HG02852 (cell line): ENCODE measurements around the gene RASA2.
"Not testable (repeated sequence)": the region's sequence is repeated elsewhere in the genome, so short reads cannot be mapped to it uniquely, and the experiment has no call there.

Experiments
- ATAC-seq: cut with Tn5 transposase; IDR thresholded peaks from one replicate; pipeline ENCODE4 v1.9.1; 2021; ENCODE audit warnings: mild to moderate bottlenecking, moderate library complexity; ENCODE audit not compliant: unreplicated experiment

Gene RASA2

GRCh38 chr3:141628868-141629441 is 142.1 kb downstream of the RASA2 start:
- ATAC-seq = not testable (repeated sequence)

GRCh38 chr3:141629976-141630375 is 143.1 kb downstream of the RASA2 start:
- no peak for ATAC-seq

GRCh38 chr3:141632779-141633374 is 146.1 kb downstream of the RASA2 start:
- ATAC-seq = no peak

GRCh38 chr3:141642215-141642614 is 155.4 kb downstream of the RASA2 start:
- ATAC-seq = no peak

GRCh38 chr3:141643391-141643790 is 156.6 kb downstream of the RASA2 start:
- no peak for ATAC-seq

- ATAC-seq = no peak
These were observed 157.0 kb downstream of the RASA2 start for GRCh38 chr3:141643796-141644195.

- ATAC-seq = peak; percentile 80
These were observed 158.1 kb downstream of the RASA2 start for GRCh38 chr3:141644931-141645330.

GRCh38 chr3:141646760-141647561 is 160.1 kb downstream of the RASA2 start:
- ATAC-seq = no peak

- ATAC-seq = no peak
These were observed 160.7 kb downstream of the RASA2 start for GRCh38 chr3:141647562-141647915.

GRCh38 chr3:141648055-141648910 is 161.5 kb downstream of the RASA2 start:
- ATAC-seq = no peak

- no peak for ATAC-seq
These were observed 163.0 kb downstream of the RASA2 start for GRCh38 chr3:141649871-141650270.

- ATAC-seq = no peak
These were observed 164.0 kb downstream of the RASA2 start for GRCh38 chr3:141650783-141651182.

- no peak for ATAC-seq
These were observed 164.6 kb downstream of the RASA2 start for GRCh38 chr3:141651409-141651808.

GRCh38 chr3:141652349-141652748 is 165.5 kb downstream of the RASA2 start:
- ATAC-seq = no peak

- no peak for ATAC-seq
These were observed 167.0 kb downstream of the RASA2 start for GRCh38 chr3:141653847-141654246.

- no peak for ATAC-seq
These were observed 169.0 kb downstream of the RASA2 start for GRCh38 chr3:141655801-141656200.

GRCh38 chr3:141656771-141657170 is 169.9 kb downstream of the RASA2 start:
- no peak for ATAC-seq

- no peak for ATAC-seq
These were observed 170.7 kb downstream of the RASA2 start for GRCh38 chr3:141657516-141657915.

GRCh38 chr3:141659821-141660613 is 173.2 kb downstream of the RASA2 start:
- ATAC-seq = no peak

GRCh38 chr3:141660614-141660947 is 173.8 kb downstream of the RASA2 start:
- no peak for ATAC-seq
